ENCODE data around the gene DUS1L.
A peak's percentile ranks its signal among the peaks of the same experiment; 100 is the strongest.

DUS1L gene

DNA sequence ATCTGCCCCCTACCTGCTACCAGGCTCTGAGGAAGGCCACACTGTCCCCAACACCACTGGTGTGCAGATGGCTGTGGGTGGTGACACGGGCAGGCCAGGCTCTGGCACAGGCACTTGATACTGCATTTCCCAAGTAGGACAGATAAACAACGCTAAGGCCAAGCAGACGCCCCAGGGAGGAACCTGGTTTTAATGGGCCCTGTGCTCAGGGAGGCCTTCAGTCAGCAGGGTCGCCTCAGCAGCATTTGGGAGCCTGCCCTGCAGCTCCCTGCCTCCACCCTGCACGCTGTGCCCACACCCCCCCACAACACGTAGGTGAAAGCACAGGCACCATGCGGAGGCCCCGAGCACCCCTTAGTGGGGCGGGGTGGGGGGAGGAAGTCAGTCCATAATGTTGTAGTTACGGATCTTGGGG is 35.7 kb upstream of the DUS1L start:
- Histone ChIP-seq H3K4me1 (ENCODE audit: insufficient read depth, low read length, severe bottlenecking) (peaks cover 76% of the 10 kb centered on the region), H3K27ac (ENCODE audit: low read depth, low read length, poor library complexity, severe bottlenecking) (peak overlapping the region; percentile 92)

DNA sequence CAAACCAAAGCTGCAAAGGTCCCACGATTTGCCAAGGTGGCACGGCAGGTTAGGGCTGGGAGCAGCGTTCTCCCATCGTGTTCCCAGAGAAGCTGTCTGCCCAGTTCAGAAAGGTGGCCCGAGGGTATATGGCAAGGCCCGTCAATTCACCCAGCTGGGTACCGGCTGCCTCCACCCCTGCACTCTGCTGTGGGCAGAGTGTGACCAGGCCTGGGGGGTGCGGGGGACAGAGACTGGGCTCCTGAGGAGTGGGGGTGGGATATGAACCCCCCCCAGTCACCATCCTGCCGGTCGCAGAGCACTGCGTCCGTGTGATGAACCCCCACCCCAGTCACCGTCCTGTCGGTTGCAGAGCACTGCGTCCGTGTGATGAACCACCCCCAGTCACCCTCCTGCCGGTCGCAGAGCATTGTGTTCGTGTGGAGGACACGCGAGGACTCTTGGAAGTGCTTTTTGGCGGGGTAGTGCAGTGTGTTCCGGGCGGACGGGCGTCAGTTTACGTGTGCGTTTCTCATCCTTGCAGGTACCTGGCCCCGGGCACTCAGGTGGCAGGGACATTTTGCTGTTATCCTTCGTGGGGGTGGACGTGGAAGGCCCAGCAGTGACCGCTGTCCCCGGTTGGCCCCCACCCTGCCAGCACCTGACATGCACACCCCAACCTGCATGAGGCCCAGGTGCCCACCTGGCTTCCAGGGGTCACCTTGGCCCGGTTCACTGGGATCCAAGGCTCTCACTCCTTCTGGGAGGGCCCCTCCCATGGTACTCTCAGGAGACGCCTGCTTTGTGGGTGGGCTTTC is 35.1 kb upstream of the DUS1L start:
- Histone ChIP-seq H3K9me2 (ENCODE audit: low read depth, low read length) (no peaks in the 10 kb centered on the region), H2AFZ (ENCODE audit: low read length) (no peak overlapping the region), H3K9ac (ENCODE audit: low read length) (peak overlapping the region; percentile 94; the same call in 1 of the 2 replicates), H3K27me3 (ENCODE audit: insufficient read depth, low read length) (no peaks in the 10 kb centered on the region), H3F3A (ENCODE audit: insufficient read depth, low read length) (no peaks in the 10 kb centered on the region), H4K20me1 (ENCODE audit: insufficient read depth, low read length) (no peaks in the 10 kb centered on the region), H3K4me3 (ENCODE audit: low read depth, low read length, poor library complexity, severe bottlenecking) (peak overlapping the region; percentile 77), H3K4me1 (ENCODE audit: insufficient read depth, low read length, severe bottlenecking) (peaks cover 76% of the 10 kb centered on the region), H3K9me3 (ENCODE audit: low read length) (no peaks in the 10 kb centered on the region), H3K36me3 (ENCODE audit: insufficient read depth, low read length) (peaks cover 11% of the 10 kb centered on the region; the same call in 1 of the 2 replicates), H3K27ac (ENCODE audit: low read depth, low read length, poor library complexity, severe bottlenecking) (peak overlapping the region; percentile 92), H3K4me2 (ENCODE audit: low read length) (peak overlapping the region; percentile 96), H3K79me2 (ENCODE audit: insufficient read depth, low read length) (peaks cover 18% of the 10 kb centered on the region)
- TF ChIP-seq EZH2 (IDR thresholded peaks at IDR 0.05; ENCODE audit: borderline replicate concordance, low read length), result no peak
- TF ChIP-seq, protein P1, sequence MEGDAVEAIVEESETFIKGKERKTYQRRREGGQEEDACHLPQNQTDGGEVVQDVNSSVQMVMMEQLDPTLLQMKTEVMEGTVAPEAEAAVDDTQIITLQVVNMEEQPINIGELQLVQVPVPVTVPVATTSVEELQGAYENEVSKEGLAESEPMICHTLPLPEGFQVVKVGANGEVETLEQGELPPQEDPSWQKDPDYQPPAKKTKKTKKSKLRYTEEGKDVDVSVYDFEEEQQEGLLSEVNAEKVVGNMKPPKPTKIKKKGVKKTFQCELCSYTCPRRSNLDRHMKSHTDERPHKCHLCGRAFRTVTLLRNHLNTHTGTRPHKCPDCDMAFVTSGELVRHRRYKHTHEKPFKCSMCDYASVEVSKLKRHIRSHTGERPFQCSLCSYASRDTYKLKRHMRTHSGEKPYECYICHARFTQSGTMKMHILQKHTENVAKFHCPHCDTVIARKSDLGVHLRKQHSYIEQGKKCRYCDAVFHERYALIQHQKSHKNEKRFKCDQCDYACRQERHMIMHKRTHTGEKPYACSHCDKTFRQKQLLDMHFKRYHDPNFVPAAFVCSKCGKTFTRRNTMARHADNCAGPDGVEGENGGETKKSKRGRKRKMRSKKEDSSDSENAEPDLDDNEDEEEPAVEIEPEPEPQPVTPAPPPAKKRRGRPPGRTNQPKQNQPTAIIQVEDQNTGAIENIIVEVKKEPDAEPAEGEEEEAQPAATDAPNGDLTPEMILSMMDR (IDR thresholded peaks at IDR 0.05; ENCODE audit: low read length), result no peak

More for the DNA sequence above, 35.7 kb upstream of the DUS1L start:
- no peak for TF ChIP-seq EZH2 (IDR thresholded peaks at IDR 0.05; ENCODE audit: borderline replicate concordance, low read length)
- TF ChIP-seq, protein P1 (IDR thresholded peaks at IDR 0.05; ENCODE audit: low read length), result no peak
- H3F3A ChIP-seq (ENCODE audit: insufficient read depth, low read length), result no peaks in the 10 kb centered on the region
- peaks cover 12% of the 10 kb centered on the region for H3K79me2 ChIP-seq (ENCODE audit: insufficient read depth, low read length)
- H3K9me2 ChIP-seq (ENCODE audit: low read depth, low read length), result no peaks in the 10 kb centered on the region
- peak overlapping the region; percentile 77 for H3K4me3 ChIP-seq (ENCODE audit: low read depth, low read length, poor library complexity, severe bottlenecking)
- peak overlapping the region; percentile 34; the same call in 1 of the 2 replicates for H3K9ac ChIP-seq (ENCODE audit: low read length)
- H3K9me3 ChIP-seq (ENCODE audit: low read length), result no peaks in the 10 kb centered on the region
- H3K27me3 ChIP-seq (ENCODE audit: insufficient read depth, low read length), result no peaks in the 10 kb centered on the region
- no peaks in the 10 kb centered on the region for H4K20me1 ChIP-seq (ENCODE audit: insufficient read depth, low read length)
- peaks cover 5% of the 10 kb centered on the region; the same call in 1 of the 2 replicates for H3K36me3 ChIP-seq (ENCODE audit: insufficient read depth, low read length)
- H2AFZ ChIP-seq (ENCODE audit: low read length), result no peak overlapping the region
- H3K4me2 ChIP-seq (ENCODE audit: low read length), result peak overlapping the region; percentile 96; the same call in 1 of the 2 replicates

DNA sequence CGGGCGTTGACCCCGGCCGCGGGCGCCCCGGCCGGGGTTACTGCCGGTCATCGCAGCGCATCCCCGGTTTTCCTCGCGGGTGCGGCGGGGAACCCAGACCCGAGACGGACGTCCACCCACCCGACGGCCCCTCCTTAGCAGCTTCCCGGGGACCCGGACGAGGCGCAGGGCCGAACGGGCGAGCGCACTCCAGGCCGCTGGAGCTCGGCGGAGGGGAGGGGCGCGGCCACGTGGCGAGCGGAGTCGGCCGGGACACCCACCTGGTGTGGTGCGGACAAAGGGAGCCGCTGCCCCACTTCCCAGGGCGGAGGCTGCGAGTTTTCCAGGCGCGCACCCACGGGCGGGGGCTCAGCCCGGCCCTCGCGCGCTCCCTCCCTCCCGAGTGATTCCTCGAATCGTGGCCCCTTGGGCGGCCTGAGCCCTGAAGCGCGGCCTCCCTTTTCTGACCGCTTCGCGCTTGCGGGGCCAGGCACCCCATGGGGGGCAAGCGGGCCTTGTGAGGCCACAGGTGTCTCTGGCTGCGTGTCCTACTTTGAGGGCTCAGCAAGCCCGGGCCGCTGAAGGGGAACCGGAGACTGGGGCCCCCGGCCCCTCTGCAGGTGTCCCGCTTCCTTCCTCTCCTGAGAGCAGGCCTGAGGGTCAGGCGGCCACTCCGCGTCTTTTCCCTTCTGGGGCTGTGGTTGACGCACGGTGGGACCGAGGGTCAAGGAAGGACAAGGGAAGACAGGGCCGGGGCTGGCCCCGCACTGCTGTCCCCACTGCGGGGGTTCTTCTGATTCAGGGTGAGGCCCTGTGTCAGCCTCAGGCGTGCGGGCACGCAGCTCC is 33.5 kb upstream of the DUS1L start:
- H3K4me3 ChIP-seq (ENCODE audit: low read depth, low read length, poor library complexity, severe bottlenecking), result peak overlapping the region; percentile 77
- peak overlapping the region; percentile 96 for H3K4me2 ChIP-seq (ENCODE audit: low read length)
- TF ChIP-seq, protein P1 (IDR thresholded peaks at IDR 0.05; ENCODE audit: low read length), result no peak
- TF ChIP-seq EZH2 (IDR thresholded peaks at IDR 0.05; ENCODE audit: borderline replicate concordance, low read length), result no peak
- H3K4me1 ChIP-seq (ENCODE audit: insufficient read depth, low read length, severe bottlenecking), result peaks cover 62% of the 10 kb centered on the region
- H3K36me3 ChIP-seq (ENCODE audit: insufficient read depth, low read length), result peaks cover 22% of the 10 kb centered on the region
- H3K27ac ChIP-seq (ENCODE audit: low read depth, low read length, poor library complexity, severe bottlenecking), result peak overlapping the region; percentile 92
- no peaks in the 10 kb centered on the region for H3F3A ChIP-seq (ENCODE audit: insufficient read depth, low read length)
- no peaks in the 10 kb centered on the region for H3K27me3 ChIP-seq (ENCODE audit: insufficient read depth, low read length)
- H4K20me1 ChIP-seq (ENCODE audit: insufficient read depth, low read length), result no peaks in the 10 kb centered on the region
- H3K9me3 ChIP-seq (ENCODE audit: low read length), result no peaks in the 10 kb centered on the region
- H3K9me2 ChIP-seq (ENCODE audit: low read depth, low read length), result no peaks in the 10 kb centered on the region
- no peak overlapping the region for H2AFZ ChIP-seq (ENCODE audit: low read length)
- peaks cover 19% of the 10 kb centered on the region for H3K79me2 ChIP-seq (ENCODE audit: insufficient read depth, low read length)
- peak overlapping the region; percentile 94 for H3K9ac ChIP-seq (ENCODE audit: low read length)
